ENCODE results near the gene DOCK10.

- TF ChIP-seq CTCF (IDR thresholded peaks at IDR 0.05) (no peak), POLR2A (IDR thresholded peaks at IDR 0.05) (no peak), EP300 (IDR thresholded peaks at IDR 0.05) (no peak)
Measured at GRCh38 chr2:224847961-224848850, 194.1 kb downstream of the DOCK10 start.
